LNCaP clone FGC (cell line): ENCODE measurements around the gene RPRD2.
A peak's percentile ranks its signal among the peaks of the same experiment; 100 is the strongest.

Source experiments
- DNase-seq: peaks from one replicate; pipeline ENCODE4 v3.0.0-alpha.2; 2011; ENCODE audit warnings: low read depth
- H3K4me3 ChIP-seq: 2 replicates; pipeline ENCODE4 v1.5.1; 2011; ENCODE audit warnings: mild to moderate bottlenecking, low read depth, low read length, control low read depth
- CTCF ChIP-seq: IDR thresholded peaks from 2 replicates; pipeline ENCODE4 v1.5.1; 2012; ENCODE audit warnings: mild to moderate bottlenecking; ENCODE audit not compliant: control insufficient read depth, insufficient read depth; ENCODE audit errors: extremely low read depth

The RPRD2 gene

GRCh38 chr1:150487763-150488115, 123.8 kb downstream of the RPRD2 start:
- TF ChIP-seq CTCF: no peak
- DNase-seq: no peak

DNA sequence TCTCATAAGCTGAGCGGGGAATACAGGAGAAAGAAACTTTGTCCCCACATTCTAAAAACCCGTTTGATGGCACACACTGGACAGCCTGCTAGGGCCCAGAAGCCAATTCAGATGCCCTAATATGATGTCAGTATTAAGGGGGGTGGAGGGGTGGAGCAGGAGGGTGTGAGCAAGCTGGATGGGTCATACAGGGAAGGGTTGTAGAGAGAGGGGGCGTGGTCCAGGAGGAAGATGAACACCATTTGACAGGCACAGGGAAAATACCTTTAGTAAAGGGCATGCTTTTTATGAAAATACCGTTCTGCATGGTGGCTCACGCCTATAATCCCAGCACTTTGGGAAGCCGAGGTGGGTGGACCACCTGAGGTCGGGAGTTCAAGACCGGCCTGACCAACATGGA, 129.2 kb downstream of the RPRD2 start:
- no peak for TF ChIP-seq CTCF

More at GRCh38 chr1:150487763-150488115, 123.8 kb downstream of the RPRD2 start:
- peak overlapping the region; percentile 95 for H3K4me3 ChIP-seq

DNA sequence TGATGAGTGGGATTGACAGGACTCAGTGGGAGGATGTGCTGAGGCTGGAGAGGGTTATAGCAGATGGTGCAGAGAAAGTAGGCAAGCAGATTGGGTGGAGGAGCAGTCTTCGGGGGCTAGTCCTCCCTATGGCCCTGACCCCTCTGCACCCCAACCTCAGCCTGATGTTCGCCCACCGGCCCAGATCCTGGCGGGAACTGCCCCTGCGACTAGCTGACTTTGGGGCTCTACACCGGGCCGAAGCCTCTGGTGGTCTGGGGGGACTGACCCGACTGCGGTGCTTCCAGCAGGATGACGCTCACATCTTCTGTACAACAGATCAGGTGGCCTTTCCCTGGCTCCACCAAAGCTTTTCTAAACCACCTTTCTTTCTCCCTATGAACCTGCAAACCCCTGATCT, 134.4 kb downstream of the RPRD2 start:
- H3K4me3 ChIP-seq: no peak overlapping the region
- DNase-seq: no peak
- TF ChIP-seq CTCF: no peak

More for the DNA sequence above, 129.2 kb downstream of the RPRD2 start:
- no peak for DNase-seq
- no peak overlapping the region for H3K4me3 ChIP-seq

DNA sequence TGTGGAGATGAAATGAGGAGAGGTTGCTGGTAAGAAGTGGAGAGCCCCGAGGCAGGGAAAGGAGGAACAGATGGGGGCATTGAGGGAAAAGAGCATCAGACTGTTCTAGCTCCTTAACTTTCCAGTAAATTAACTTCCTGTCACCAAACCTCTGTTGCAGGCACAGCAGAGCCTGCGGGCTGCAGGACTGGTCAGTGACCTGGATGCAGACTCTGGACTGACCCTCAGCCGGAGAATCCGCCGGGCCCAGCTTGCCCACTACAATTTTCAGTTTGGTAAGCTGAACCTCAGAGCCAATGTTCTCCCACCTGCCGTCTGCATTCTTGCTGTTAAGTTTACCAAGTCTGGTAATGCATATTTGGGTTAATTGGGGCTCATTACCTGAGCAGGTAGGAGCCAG, 141.5 kb downstream of the RPRD2 start:
- DNase-seq: no peak
- TF ChIP-seq CTCF: no peak
- H3K4me3 ChIP-seq: no peak overlapping the region

DNA sequence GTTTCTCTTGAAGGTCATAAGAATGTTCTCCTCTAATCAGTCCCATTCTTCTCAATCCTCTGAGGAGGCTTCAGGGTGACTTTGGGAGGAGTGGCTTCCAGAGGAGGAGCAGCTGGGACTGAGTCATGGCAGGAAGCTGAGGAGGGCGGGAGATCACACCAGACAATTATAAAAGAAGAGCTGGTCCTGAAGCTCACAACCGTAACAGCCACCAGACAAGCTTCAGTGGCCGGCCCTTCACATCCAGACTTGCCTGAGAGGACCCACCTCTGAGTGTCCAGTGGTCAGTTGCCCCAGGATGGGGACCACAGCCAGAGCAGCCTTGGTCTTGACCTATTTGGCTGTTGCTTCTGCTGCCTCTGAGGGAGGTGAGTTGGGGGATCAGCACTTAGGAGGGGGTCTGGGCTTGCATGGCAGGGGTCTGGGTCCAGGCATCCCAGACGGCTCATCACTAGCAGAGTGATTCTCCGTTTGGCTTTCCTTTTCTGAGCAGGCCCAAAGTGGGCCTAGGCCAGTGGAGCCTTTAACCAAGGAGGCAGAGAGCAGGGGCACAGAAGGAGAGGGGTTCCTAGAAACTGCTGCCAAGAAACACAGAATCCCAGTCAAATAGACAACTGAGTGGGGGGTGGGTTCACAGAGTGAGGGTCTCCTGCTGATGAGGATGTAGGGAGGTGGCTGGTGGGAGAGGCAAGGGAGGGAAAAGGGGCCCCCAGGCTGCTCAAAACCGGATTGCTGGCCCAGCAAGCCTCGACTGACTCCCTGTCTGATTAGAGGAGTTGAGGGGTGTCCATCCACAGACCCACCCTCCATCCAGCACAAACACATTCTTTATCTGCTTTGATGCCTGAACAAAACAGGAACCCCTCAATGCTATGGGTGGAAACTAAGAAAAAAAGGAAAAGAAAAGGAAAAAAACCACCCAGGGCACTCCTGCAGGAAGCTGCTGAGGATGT, 144.2 kb downstream of the RPRD2 start, which contains the start of gene ECM1:
Gene ECM1 (plus strand): TSS at position 198 of the 953 bp plus-strand sequence. CDS start 101 bp downstream, at position 299.
- H3K4me3 ChIP-seq: no peak within 1 kb of the TSS
- TF ChIP-seq CTCF: no peak
- DNase-seq: no peak

DNA sequence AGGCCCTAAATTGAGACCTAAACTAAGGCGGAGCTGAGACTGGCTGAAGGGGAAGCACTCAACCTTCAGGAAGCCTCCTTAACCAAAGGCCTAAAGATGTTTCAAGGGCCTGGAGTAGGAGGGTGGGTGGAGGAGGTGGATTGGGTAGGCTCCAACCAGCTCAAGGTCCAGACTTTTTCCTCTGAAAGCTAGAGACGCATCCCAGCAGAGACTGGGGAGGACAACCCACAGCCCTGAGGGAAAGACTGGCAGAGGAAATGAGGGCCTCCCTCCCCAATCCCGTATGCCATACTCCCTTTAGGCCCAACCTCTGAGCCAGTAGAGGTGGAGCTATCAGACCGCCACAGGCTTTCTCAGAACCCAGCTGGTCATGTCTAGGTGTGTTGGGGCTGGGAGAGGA, 145.0 kb downstream of the RPRD2 start:
- no peak for DNase-seq
- H3K4me3 ChIP-seq: no peak overlapping the region

More for the DNA sequence above, 145.0 kb downstream of the RPRD2 start:
- TF ChIP-seq CTCF: no peak
